AG04450 (cell line): Measurements from ENCODE around the gene RNF217. TPM values are rescaled to one million over a fixed set of nuclear protein-coding genes. Genes with fewer than 3 reads are reported as not detected.

Experiments
- CTCF ChIA-PET: fragments of 300-600, 350-600 bp; formaldehyde crosslinking; extraction: SDS; loops from one replicate; lab custom pipeline; 2022; ENCODE audit warnings: antibody characterized with exemption, inconsistent platforms; lab: Charles Lee
- POLR2A ChIA-PET: fragments of 350-600 bp; formaldehyde crosslinking; extraction: SDS; loops from one replicate; lab custom pipeline; 2021; ENCODE audit warnings: antibody characterized with exemption, inconsistent platforms; lab: Yijun Ruan, JAX
- DNase-seq: peaks from one replicate; pipeline ENCODE4 v3.0.0-alpha.2; 2011; ENCODE audit warnings: low read depth, low spot score
- H3K27ac ChIP-seq: one replicate; pipeline ENCODE4 v1.5.1; 2012; ENCODE audit warnings: low read depth, low read length, control low read depth
- H3K27me3 ChIP-seq: one replicate; pipeline ENCODE4 v1.6.0; 2012; ENCODE audit warnings: low read length; ENCODE audit not compliant: control insufficient read depth, insufficient read depth
- H3K4me3 ChIP-seq: 2 replicates; pipeline ENCODE4 v1.5.1; 2011; ENCODE audit warnings: mild to moderate bottlenecking, low read depth, low read length, control low read depth
- H3K9me3 ChIP-seq: 2 replicates; pipeline ENCODE4 v1.5.1; 2012; ENCODE audit warnings: low read length; ENCODE audit not compliant: control insufficient read depth, insufficient read depth
- polyA plus RNA-seq: library from polyadenylated mRNA; depleted of rRNA; stranded (reverse); fragments of >200 nt; gene quantifications from 2 replicates; pipeline ENCODE4 v1.2.3, GENCODE V29; 2011
- TF ChIP-seq, protein P1 (sequence below): IDR thresholded peaks from 2 replicates; pipeline ENCODE4 v1.5.1; 2011; ENCODE audit warnings: low read depth, low read length, control low read depth, inconsistent platforms

The RNF217 gene
- polyA plus RNA-seq, 1 experiment = 24.6 TPM

DNA sequence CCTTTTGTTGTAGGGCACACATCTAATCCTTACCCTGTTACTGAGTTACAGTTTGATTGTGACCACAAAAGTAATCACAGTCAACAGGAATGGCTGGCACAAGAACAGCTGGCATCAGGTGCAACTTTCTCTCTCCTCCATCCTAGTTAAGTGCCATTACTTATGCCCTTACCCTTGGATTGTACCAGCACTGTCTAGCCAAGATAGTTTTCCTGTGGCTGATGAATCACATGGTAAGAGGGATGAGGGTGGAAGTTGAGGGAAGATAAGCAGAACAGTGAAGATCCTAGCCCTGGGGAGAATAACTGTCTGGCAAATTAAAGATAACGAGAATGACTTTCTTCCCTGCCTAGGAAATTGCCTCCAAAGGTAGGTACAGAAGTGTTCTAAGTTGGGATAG, 42.0 kb downstream of the RNF217 start:
- Histone ChIP-seq H3K9me3 (no peaks in the 10 kb centered on the region), H3K27me3 (no peaks in the 10 kb centered on the region), H3K4me3 (no peak overlapping the region), H3K27ac (no peak overlapping the region)
- ChIA-PET POLR2A (no interaction called here), CTCF (no interaction called here)
- no peak for DNase-seq
- TF ChIP-seq, protein P1, sequence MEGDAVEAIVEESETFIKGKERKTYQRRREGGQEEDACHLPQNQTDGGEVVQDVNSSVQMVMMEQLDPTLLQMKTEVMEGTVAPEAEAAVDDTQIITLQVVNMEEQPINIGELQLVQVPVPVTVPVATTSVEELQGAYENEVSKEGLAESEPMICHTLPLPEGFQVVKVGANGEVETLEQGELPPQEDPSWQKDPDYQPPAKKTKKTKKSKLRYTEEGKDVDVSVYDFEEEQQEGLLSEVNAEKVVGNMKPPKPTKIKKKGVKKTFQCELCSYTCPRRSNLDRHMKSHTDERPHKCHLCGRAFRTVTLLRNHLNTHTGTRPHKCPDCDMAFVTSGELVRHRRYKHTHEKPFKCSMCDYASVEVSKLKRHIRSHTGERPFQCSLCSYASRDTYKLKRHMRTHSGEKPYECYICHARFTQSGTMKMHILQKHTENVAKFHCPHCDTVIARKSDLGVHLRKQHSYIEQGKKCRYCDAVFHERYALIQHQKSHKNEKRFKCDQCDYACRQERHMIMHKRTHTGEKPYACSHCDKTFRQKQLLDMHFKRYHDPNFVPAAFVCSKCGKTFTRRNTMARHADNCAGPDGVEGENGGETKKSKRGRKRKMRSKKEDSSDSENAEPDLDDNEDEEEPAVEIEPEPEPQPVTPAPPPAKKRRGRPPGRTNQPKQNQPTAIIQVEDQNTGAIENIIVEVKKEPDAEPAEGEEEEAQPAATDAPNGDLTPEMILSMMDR = no peak

DNA sequence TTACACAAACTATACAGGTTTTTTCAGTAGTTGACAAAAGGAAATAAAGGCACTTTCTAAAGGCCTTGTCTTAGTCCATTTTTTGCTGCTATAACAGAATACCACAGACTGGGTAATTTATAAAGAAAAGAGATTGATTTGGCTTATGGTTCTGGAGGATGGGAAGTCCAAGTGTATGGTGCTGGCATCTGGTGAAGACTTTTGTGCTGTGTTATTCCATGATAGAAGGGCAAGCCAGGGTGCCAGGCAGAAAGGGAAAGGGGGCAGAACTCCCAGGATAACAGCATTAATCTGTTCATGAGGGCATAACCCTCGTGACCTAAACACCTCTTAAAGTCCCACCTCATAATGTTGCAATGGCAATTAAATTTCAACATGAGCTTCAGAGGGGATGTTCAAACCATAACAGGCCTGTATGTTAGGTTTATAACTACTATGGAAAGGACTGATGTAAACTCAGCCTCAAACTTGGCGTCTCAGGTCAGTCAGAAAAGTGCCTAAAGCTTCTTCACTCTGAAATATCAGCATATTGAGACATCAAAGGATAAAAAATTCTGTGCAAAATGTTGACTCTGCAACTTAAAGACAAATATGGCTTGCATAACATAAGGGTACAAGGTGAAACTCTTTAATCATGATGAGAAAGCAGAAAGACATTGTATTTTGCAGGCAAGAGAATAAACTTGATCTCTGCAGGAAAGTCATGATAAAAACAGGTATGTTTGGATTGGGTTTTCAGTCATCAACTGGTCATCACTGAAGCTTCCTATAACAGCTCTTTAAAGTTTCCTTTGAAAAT, 42.8 kb downstream of the RNF217 start:
- CTCF ChIA-PET = no interaction called here

DNA sequence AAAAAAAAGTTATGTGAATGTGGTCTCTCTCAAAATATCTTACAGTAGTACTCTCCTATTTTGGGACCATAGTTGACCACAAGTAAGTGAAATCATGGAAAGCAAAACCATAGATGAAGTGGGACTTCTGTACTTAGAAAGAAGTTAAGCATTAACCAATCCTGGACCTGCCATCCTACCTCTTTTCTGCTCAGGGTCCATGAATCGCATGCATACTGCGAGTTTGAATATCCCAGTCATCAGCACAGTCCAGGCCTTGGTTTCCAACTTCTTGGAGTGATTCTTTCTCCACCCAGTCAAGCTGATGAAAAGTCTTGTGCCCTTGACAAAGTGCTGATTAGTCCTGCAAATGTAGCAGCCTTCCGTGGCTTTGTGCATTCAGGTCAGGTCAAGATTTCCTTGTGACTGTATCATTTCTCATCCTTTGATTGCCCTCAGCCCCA, 46.0 kb downstream of the RNF217 start:
- TF ChIP-seq, protein P1 = no peak
- CTCF ChIA-PET = interaction anchor here (0.6 to 1.3 kb wide), 2 partner anchors 106 to 193 kb away, joined by 3 to 5 read pairs; no protein-coding TSS in a partner anchor
- POLR2A ChIA-PET = no interaction called here
- DNase-seq = no peak
- Histone ChIP-seq H3K27me3 (no peaks in the 10 kb centered on the region), H3K9me3 (no peaks in the 10 kb centered on the region), H3K27ac (no peak overlapping the region), H3K4me3 (no peak overlapping the region)

More for the DNA sequence above, 42.8 kb downstream of the RNF217 start:
- H3K4me3 ChIP-seq = no peak overlapping the region
- DNase-seq = no peak
- POLR2A ChIA-PET = no interaction called here
- no peak overlapping the region for H3K27ac ChIP-seq
- no peaks in the 10 kb centered on the region for H3K9me3 ChIP-seq
- no peaks in the 10 kb centered on the region for H3K27me3 ChIP-seq
- TF ChIP-seq, protein P1 = no peak

DNA sequence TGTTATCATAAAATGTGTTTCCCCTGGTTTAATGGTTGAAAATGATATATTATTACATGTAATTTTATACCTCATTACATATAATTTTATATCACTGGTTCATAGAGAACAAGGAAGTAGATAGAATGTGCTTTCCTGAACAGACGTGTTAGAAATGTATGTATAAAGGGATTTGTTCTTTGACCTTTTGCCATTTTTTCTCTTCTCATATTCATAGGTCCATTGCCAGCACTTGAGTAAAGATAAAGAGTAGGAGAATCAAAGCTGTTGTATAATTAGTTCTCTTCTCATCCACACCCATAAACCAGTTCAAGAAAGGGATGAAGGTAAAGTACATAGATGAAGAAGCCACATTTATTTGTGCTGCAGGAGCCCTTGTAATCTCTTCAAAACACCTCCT, 46.7 kb downstream of the RNF217 start:
- no peaks in the 10 kb centered on the region for H3K27me3 ChIP-seq
- DNase-seq = no peak
- TF ChIP-seq, protein P1 = no peak
- CTCF ChIA-PET = interaction anchor here (0.6 to 1.3 kb wide), 2 partner anchors 23 to 105 kb away, joined by 4 to 5 read pairs (median 5); no protein-coding TSS in a partner anchor
- H3K9me3 ChIP-seq = no peaks in the 10 kb centered on the region
- POLR2A ChIA-PET = interaction anchor here (1.3 kb wide), 1 partner anchor 46 kb away, joined by 6 read pairs; the partner anchor contains the start of gene RNF217
- no peak overlapping the region for H3K4me3 ChIP-seq
- H3K27ac ChIP-seq = no peak overlapping the region

DNA sequence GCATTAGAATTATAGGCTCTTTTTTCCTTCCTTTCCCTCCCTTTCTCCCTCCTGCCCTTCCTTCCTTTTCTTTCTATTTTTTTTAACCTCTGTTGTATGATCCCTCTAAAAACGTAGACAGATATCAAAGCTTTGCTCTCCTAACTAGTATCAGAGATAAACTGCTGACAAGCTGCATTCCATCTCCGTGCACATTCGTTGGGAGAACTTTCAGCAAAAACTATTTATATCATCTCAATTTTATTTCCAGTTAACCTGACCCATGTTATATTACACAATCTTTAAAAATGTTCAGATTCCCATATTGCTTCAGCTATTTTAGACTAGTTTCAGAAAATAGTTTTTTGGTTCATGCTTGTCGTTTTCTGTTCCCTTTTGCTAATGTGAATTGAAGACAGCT, 47.3 kb downstream of the RNF217 start:
- no peak for DNase-seq
- Histone ChIP-seq H3K9me3 (no peaks in the 10 kb centered on the region), H3K27me3 (no peaks in the 10 kb centered on the region), H3K27ac (no peak overlapping the region), H3K4me3 (no peak overlapping the region)
- TF ChIP-seq, protein P1 = no peak
- POLR2A ChIA-PET = interaction anchor here (0.6 to 1.3 kb wide), 3 partner anchors 41 to 90 kb away, joined by 3 to 6 read pairs (median 3); partner anchors contain the start of gene RNF217
- CTCF ChIA-PET = interaction anchor here (1.3 kb wide), 1 partner anchor 105 kb away, joined by 5 read pairs; no protein-coding TSS in a partner anchor
